Measurements from ENCODE around the gene APBB2.

The APBB2 gene

GRCh38 chr4:41121906-41122305 is 92.4 kb downstream of the APBB2 start:
- TF ChIP-seq EZH2phosphoT487 (IDR thresholded peaks at IDR 0.05; ENCODE audit: borderline replicate concordance, low read length) (no peak), CTCF (IDR thresholded peaks at IDR 0.05; ENCODE audit: low read depth, low read length, poor library complexity, severe bottlenecking) (no peak)
- Histone ChIP-seq H3K9me3 (ENCODE audit: control insufficient read depth, insufficient read depth, low read length) (no peaks in the 10 kb centered on the region), H4K20me1 (ENCODE audit: control insufficient read depth, insufficient read depth, low read depth, low read length) (no peaks in the 10 kb centered on the region), H3K4me3 (ENCODE audit: low read length) (no peak overlapping the region), H3K79me2 (ENCODE audit: control insufficient read depth, low read length) (peaks cover 22% of the 10 kb centered on the region), H3K36me3 (ENCODE audit: control insufficient read depth, low read length) (no peaks in the 10 kb centered on the region), H3F3A (ENCODE audit: control insufficient read depth, insufficient read depth) (no peaks in the 10 kb centered on the region), H3K4me2 (ENCODE audit: low read length) (no peak overlapping the region), H3K27ac (ENCODE audit: low read depth, low read length) (no peak overlapping the region), H3K4me1 (ENCODE audit: control insufficient read depth, low read length) (no peaks in the 10 kb centered on the region), H3K27me3 (ENCODE audit: control insufficient read depth, low read length) (no peaks in the 10 kb centered on the region), H3K9me2 (replicated peaks; ENCODE audit: control insufficient read depth, low read length) (no peaks in the 10 kb centered on the region)

DNA sequence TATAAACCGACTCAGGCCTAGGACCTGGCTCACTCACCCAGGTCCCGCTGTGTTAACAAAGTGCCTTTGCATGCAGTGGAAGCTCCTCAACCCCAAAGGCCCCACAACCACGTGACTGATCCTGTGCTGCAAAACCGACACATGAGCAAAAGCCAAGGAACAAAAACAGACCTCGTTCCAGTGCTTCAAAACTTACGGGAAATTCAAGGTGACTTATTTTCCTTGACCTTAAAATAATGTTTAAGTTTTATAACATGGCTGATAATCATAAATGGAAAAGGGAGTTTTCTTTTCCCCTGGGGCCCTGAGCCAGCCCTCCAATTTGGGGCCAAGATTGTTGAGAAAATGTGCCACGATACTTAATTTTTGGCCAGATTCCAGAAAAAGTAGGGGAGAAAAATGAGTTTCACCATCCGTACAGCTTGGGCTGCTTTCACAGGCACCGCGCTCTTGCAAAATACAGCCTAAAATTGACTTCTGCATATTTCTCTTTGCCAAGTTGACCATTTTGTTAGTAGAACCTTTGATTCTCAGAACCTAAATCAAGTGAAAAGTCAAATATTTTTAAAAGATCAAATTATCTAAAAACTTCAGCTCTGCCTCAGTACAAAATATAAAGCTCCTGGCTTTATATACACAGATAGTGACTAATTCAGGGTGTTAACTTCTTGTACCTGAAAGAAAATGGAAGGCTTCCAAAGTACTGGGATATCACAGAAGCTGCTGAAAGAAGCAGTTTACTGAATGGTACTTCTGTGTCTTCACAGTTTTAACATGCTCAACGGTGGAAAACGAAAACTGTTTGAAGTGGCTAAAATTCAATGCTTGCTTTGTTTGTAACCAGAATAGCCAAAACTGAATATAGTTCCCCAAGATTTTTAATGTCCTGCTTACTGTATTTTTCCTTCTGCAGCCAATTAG is 93.8 kb downstream of the APBB2 start:
- Histone ChIP-seq H3K36me3 (ENCODE audit: control insufficient read depth, low read length) (no peaks in the 10 kb centered on the region), H4K20me1 (ENCODE audit: control insufficient read depth, insufficient read depth, low read depth, low read length) (no peaks in the 10 kb centered on the region), H3K4me2 (ENCODE audit: low read length) (no peak overlapping the region), H3K9me3 (ENCODE audit: control insufficient read depth, insufficient read depth, low read length) (no peaks in the 10 kb centered on the region), H3F3A (ENCODE audit: control insufficient read depth, insufficient read depth) (no peaks in the 10 kb centered on the region), H3K4me1 (ENCODE audit: control insufficient read depth, low read length) (no peaks in the 10 kb centered on the region), H3K27ac (ENCODE audit: low read depth, low read length) (no peak overlapping the region), H3K4me3 (ENCODE audit: low read length) (no peak overlapping the region), H3K9me2 (replicated peaks; ENCODE audit: control insufficient read depth, low read length) (no peaks in the 10 kb centered on the region), H3K79me2 (ENCODE audit: control insufficient read depth, low read length) (peaks cover 12% of the 10 kb centered on the region), H3K27me3 (ENCODE audit: control insufficient read depth, low read length) (no peaks in the 10 kb centered on the region)
- TF ChIP-seq CTCF (IDR thresholded peaks at IDR 0.05; ENCODE audit: low read depth, low read length, poor library complexity, severe bottlenecking): no peak
- TF ChIP-seq EZH2phosphoT487 (IDR thresholded peaks at IDR 0.05; ENCODE audit: borderline replicate concordance, low read length): no peak

- H3K9me2 ChIP-seq (replicated peaks; ENCODE audit: control insufficient read depth, low read length): no peaks in the 10 kb centered on the region
- H4K20me1 ChIP-seq (ENCODE audit: control insufficient read depth, insufficient read depth, low read depth, low read length): no peaks in the 10 kb centered on the region
- no peaks in the 10 kb centered on the region for H3K4me1 ChIP-seq (ENCODE audit: control insufficient read depth, low read length)
- no peak overlapping the region for H3K4me2 ChIP-seq (ENCODE audit: low read length)
- no peaks in the 10 kb centered on the region for H3F3A ChIP-seq (ENCODE audit: control insufficient read depth, insufficient read depth)
- H3K4me3 ChIP-seq (ENCODE audit: low read length): no peak overlapping the region
- no peaks in the 10 kb centered on the region for H3K27me3 ChIP-seq (ENCODE audit: control insufficient read depth, low read length)
- no peaks in the 10 kb centered on the region for H3K36me3 ChIP-seq (ENCODE audit: control insufficient read depth, low read length)
- TF ChIP-seq CTCF (IDR thresholded peaks at IDR 0.05; ENCODE audit: low read depth, low read length, poor library complexity, severe bottlenecking) (no peak), EZH2phosphoT487 (IDR thresholded peaks at IDR 0.05; ENCODE audit: borderline replicate concordance, low read length) (no peak)
- H3K9me3 ChIP-seq (ENCODE audit: control insufficient read depth, insufficient read depth, low read length): no peaks in the 10 kb centered on the region
- peaks cover 6% of the 10 kb centered on the region for H3K79me2 ChIP-seq (ENCODE audit: control insufficient read depth, low read length)
- H3K27ac ChIP-seq (ENCODE audit: low read depth, low read length): no peak overlapping the region
These were observed 94.5 kb downstream of the APBB2 start for GRCh38 chr4:41119867-41120295.

All from DOHH2 (cell line).